ENCODE measurements around the gene ZBTB22. TPM values are rescaled to one million over a fixed set of nuclear protein-coding genes. Genes with fewer than 3 reads are reported as not detected.

The ZBTB22 gene
- polyA plus RNA-seq, 1 donor (not counting 4 experiments of a cell fraction or from before 2014, with no cell fraction given): 6.5 TPM

DNA sequence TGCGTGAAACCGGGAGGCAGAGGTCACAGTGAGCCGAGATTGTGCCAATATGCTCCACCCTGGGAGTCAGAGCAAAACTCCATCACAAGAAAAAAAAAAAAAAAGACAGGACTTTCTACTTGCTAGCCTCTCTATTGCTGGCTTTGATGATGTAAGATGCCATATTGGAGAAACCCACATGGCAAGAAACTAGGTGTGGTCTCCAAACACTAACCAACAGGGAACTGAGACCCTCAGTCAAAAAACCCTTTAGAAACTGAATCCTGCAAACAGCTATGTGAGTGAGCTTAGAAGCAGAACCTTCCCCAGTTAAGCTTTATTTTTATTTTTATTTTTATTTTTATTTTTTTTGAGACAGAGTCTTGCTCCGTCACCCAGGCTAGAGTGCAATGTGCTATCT is 18.4 kb upstream of the ZBTB22 start:
- H2AFZ ChIP-seq (ENCODE audit: control insufficient read depth, low read length): no peak overlapping the region
- H3K9me3 ChIP-seq (ENCODE audit: control insufficient read depth, low read depth, low read length): no peaks in the 10 kb centered on the region
- no peaks in the 10 kb centered on the region for H3K4me1 ChIP-seq (ENCODE audit: control insufficient read depth, extremely low read depth, insufficient read depth, low read length)
- FAIRE-seq (no peak), DNase-seq (ENCODE audit: low read depth, low spot score) (no peak)
- no peaks in the 10 kb centered on the region for H4K20me1 ChIP-seq (ENCODE audit: control insufficient read depth, extremely low read depth, insufficient read depth, low read length)
- H3K4me2 ChIP-seq (ENCODE audit: control insufficient read depth, extremely low read depth, insufficient read depth, low read depth, low read length): no peak overlapping the region
- no peak overlapping the region for H3K4me3 ChIP-seq (ENCODE audit: control insufficient read depth in 2 of 3, extremely low read depth in 1 of 3, insufficient read depth in 2 of 3, low read depth in 1 of 3, low read length in 3 of 3)
- no peaks in the 10 kb centered on the region for H3K9me1 ChIP-seq (ENCODE audit: control insufficient read depth, extremely low read depth, insufficient read depth, low read length)
- H3K27ac ChIP-seq (ENCODE audit: control insufficient read depth, insufficient read depth, low read length): no peak overlapping the region
- H3K36me3 ChIP-seq (ENCODE audit: control insufficient read depth in 2 of 2, extremely low read depth in 1 of 2, insufficient read depth in 2 of 2, low read length in 2 of 2): no peaks in the 10 kb centered on the region
- no peaks in the 10 kb centered on the region for H3K27me3 ChIP-seq (ENCODE audit: control insufficient read depth, extremely low read depth, insufficient read depth, low read length)
- dilution Hi-C loops (cut with MboI; ENCODE audit: extremely low pct_ligation_motif_present, low sequenced_read_pairs): no loop called here
- TF ChIP-seq EZH2 (IDR thresholded peaks at IDR 0.05; ENCODE audit: low read length) (no peak), CTCF (optimal IDR thresholded peaks at IDR 0.05 in 1 of 3, IDR thresholded peaks at IDR 0.05 in 1 of 3, conservative IDR thresholded peaks at IDR 0.05 in 1 of 3; ENCODE audit: extremely low read depth in 1 of 3, insufficient read depth in 2 of 3, low read length in 3 of 3) (no peak)
- H3K79me2 ChIP-seq (ENCODE audit: control insufficient read depth, insufficient read depth, low read length): no peaks in the 10 kb centered on the region
- H3K9ac ChIP-seq (ENCODE audit: control insufficient read depth, extremely low read depth, insufficient read depth, low read length): no peak overlapping the region

GRCh38 chr6:33333666-33334065 is 16.1 kb upstream of the ZBTB22 start:
- dilution Hi-C loops (cut with MboI; ENCODE audit: extremely low pct_ligation_motif_present, low sequenced_read_pairs): no loop called here
- Histone ChIP-seq H3K79me2 (ENCODE audit: control insufficient read depth, insufficient read depth, low read length) (no peaks in the 10 kb centered on the region), H3K4me3 (ENCODE audit: control insufficient read depth in 2 of 3, extremely low read depth in 1 of 3, insufficient read depth in 2 of 3, low read depth in 1 of 3, low read length in 3 of 3) (no peak overlapping the region), H3K9ac (ENCODE audit: control insufficient read depth, extremely low read depth, insufficient read depth, low read length) (no peak overlapping the region), H3K27ac (ENCODE audit: control insufficient read depth, insufficient read depth, low read length) (no peak overlapping the region), H2AFZ (ENCODE audit: control insufficient read depth, low read length) (no peak overlapping the region), H3K9me3 (ENCODE audit: control insufficient read depth, low read depth, low read length) (no peaks in the 10 kb centered on the region), H3K4me2 (ENCODE audit: control insufficient read depth, extremely low read depth, insufficient read depth, low read depth, low read length) (no peak overlapping the region), H3K27me3 (ENCODE audit: control insufficient read depth, extremely low read depth, insufficient read depth, low read length) (no peaks in the 10 kb centered on the region), H3K9me1 (ENCODE audit: control insufficient read depth, extremely low read depth, insufficient read depth, low read length) (no peaks in the 10 kb centered on the region), H3K4me1 (ENCODE audit: control insufficient read depth, extremely low read depth, insufficient read depth, low read length) (no peaks in the 10 kb centered on the region), H4K20me1 (ENCODE audit: control insufficient read depth, extremely low read depth, insufficient read depth, low read length) (no peaks in the 10 kb centered on the region), H3K36me3 (ENCODE audit: control insufficient read depth in 2 of 2, extremely low read depth in 1 of 2, insufficient read depth in 2 of 2, low read length in 2 of 2) (no peaks in the 10 kb centered on the region)
- TF ChIP-seq CTCF (optimal IDR thresholded peaks at IDR 0.05 in 1 of 3, IDR thresholded peaks at IDR 0.05 in 1 of 3, conservative IDR thresholded peaks at IDR 0.05 in 1 of 3; ENCODE audit: extremely low read depth in 1 of 3, insufficient read depth in 2 of 3, low read length in 3 of 3) (no peak), EZH2 (IDR thresholded peaks at IDR 0.05; ENCODE audit: low read length) (no peak)
- DNase-seq (ENCODE audit: low read depth, low spot score) (no peak), FAIRE-seq (no peak)
